Hepatocyte (in vitro differentiated cells): Measurements from ENCODE around the gene SOX8. TPM values are rescaled to one million over a fixed set of nuclear protein-coding genes. Genes with fewer than 3 reads are reported as not detected.

ENCODE experiments used
- DNase-seq: peaks from one replicate; pipeline ENCODE4 v3.0.0-alpha.2; 2016; ENCODE audit warnings: low spot score
- H2AFZ ChIP-seq: fragments of 200-600 bp; sonication (generic); 2 replicates; pipeline ENCODE4 v1.6.0; 2016; ENCODE audit warnings: antibody characterized with exemption, mild to moderate bottlenecking
- H3K27ac ChIP-seq: fragments of 200-600 bp; sonication (generic); 2 replicates; pipeline ENCODE4 v1.5.1; 2016; ENCODE audit warnings: mild to moderate bottlenecking
- H3K27me3 ChIP-seq: fragments of 200-600 bp; sonication (generic); 2 replicates; pipeline ENCODE4 v1.6.1; 2016
- H3K36me3 ChIP-seq: fragments of 200-600 bp; sonication (generic); replicated peaks from 2 replicates; pipeline ENCODE4 v1.5.1; 2016; ENCODE audit warnings: low read depth; ENCODE audit not compliant: insufficient read depth
- H3K4me1 ChIP-seq: fragments of 200-600 bp; sonication (generic); 2 replicates; pipeline ENCODE4 v1.5.1; 2016; ENCODE audit warnings: mild to moderate bottlenecking, moderate library complexity; ENCODE audit not compliant: insufficient read depth
- H3K4me2 ChIP-seq: fragments of 200-600 bp; sonication (generic); 2 replicates; pipeline ENCODE4 v1.6.0; 2016
- H3K4me3 ChIP-seq: fragments of 200-600 bp; sonication (generic); 2 replicates; pipeline ENCODE4 v1.5.1; 2016; ENCODE audit warnings: mild to moderate bottlenecking
- H3K79me2 ChIP-seq: fragments of 200-600 bp; sonication (generic); 2 replicates; pipeline ENCODE4 v1.6.0; 2017; ENCODE audit warnings: mild to moderate bottlenecking
- H3K9me2 ChIP-seq: fragments of 200-600 bp; sonication (generic); replicated peaks from 2 replicates; pipeline ENCODE4 v1.6.0; 2017; ENCODE audit warnings: mild to moderate bottlenecking; ENCODE audit not compliant: insufficient read depth
- H3K9me3 ChIP-seq: fragments of 200-600 bp; sonication (generic); 2 replicates; pipeline ENCODE4 v1.5.1; 2016; ENCODE audit warnings: low read depth, mild to moderate bottlenecking
- H4K20me1 ChIP-seq: fragments of 200-600 bp; sonication (generic); 2 replicates; pipeline ENCODE4 v1.6.0; 2016; ENCODE audit warnings: mild to moderate bottlenecking; ENCODE audit not compliant: insufficient read depth, poor library complexity, severe bottlenecking
- CTCF ChIP-seq: fragments of 200-600 bp; sonication (generic); IDR thresholded peaks from 2 replicates; pipeline ENCODE4 v1.5.1; 2016; ENCODE audit warnings: antibody characterized with exemption, mild to moderate bottlenecking; ENCODE audit not compliant: poor library complexity
- EZH2 ChIP-seq: fragments of 200-600 bp; sonication (generic); IDR thresholded peaks from 2 replicates; pipeline ENCODE4 v1.6.1; 2016; ENCODE audit warnings: antibody characterized with exemption, mild to moderate bottlenecking, borderline replicate concordance
- EZH2phosphoT487 ChIP-seq: fragments of 200-600 bp; sonication (generic); IDR thresholded peaks from one replicate; pipeline ENCODE4 v1.6.1; 2018; ENCODE audit warnings: antibody characterized with exemption, mild to moderate bottlenecking, low read depth, moderate library complexity; ENCODE audit not compliant: unreplicated experiment, severe bottlenecking
- WGBS: methylation state at CpG from one replicate; pipeline ENCODE4 v1.1.6; 2016; ENCODE audit warnings: low lambda C conversion rate; ENCODE audit errors: missing lambda C conversion rate; 5-methylcytosine and 5-hydroxymethylcytosine counted together
- polyA plus RNA-seq: library from polyadenylated mRNA; unstranded; fragments of >200 nt; fragmentation: Nextera tagmentation; extraction: Ambion mirVana; gene quantifications from 2 replicates; pipeline ENCODE4 v1.2.1, GENCODE V29; 2016
- total RNA-seq: library from RNA; depleted of rRNA; stranded (reverse); fragments of >200 nt; gene quantifications from 2 replicates; pipeline ENCODE4 v1.2.3, GENCODE V29; 2014

SOX8 gene
- total and polyA plus RNA-seq, 2 experiments from 2014 or later = 3.8 to 4.7 TPM

GRCh38 chr16:963913-964312 is 17.7 kb upstream of the SOX8 start:
- H3K4me1 ChIP-seq = peaks cover 17% of the 10 kb centered on the region
- no peak overlapping the region for H3K4me3 ChIP-seq
- H2AFZ ChIP-seq = no peak overlapping the region
- no peak for DNase-seq
- peak overlapping the region; percentile 82 for H3K27ac ChIP-seq
- H3K36me3 ChIP-seq = no peaks in the 10 kb centered on the region
- H3K79me2 ChIP-seq = peaks cover 32% of the 10 kb centered on the region
- H3K9me2 ChIP-seq = no peaks in the 10 kb centered on the region
- no peaks in the 10 kb centered on the region for H4K20me1 ChIP-seq
- H3K4me2 ChIP-seq = peak overlapping the region; percentile 65
- TF ChIP-seq EZH2phosphoT487 (no peak), EZH2 (no peak), CTCF (no peak)
- 77% methylated on average over 17 of the region's 17 CpGs for WGBS
- no peaks in the 10 kb centered on the region for H3K27me3 ChIP-seq
- H3K9me3 ChIP-seq = no peaks in the 10 kb centered on the region

GRCh38 chr16:964356-965035 is 17.1 kb upstream of the SOX8 start:
- DNase-seq = no peak
- Histone ChIP-seq H3K4me3 (no peak overlapping the region), H3K9me3 (no peaks in the 10 kb centered on the region), H3K79me2 (peaks cover 38% of the 10 kb centered on the region), H3K36me3 (no peaks in the 10 kb centered on the region), H2AFZ (no peak overlapping the region), H3K27me3 (no peaks in the 10 kb centered on the region), H3K4me2 (peak overlapping the region; percentile 65), H4K20me1 (no peaks in the 10 kb centered on the region), H3K4me1 (peaks cover 23% of the 10 kb centered on the region), H3K27ac (peak overlapping the region; percentile 82), H3K9me2 (no peaks in the 10 kb centered on the region)
- TF ChIP-seq CTCF = no peak
- no peak for TF ChIP-seq EZH2
- TF ChIP-seq EZH2phosphoT487 = no peak
- WGBS = 75% methylated on average over 27 of the region's 27 CpGs

- Histone ChIP-seq H3K4me3 (no peak overlapping the region), H3K9me3 (no peaks in the 10 kb centered on the region), H3K36me3 (no peaks in the 10 kb centered on the region), H2AFZ (no peak overlapping the region), H3K9me2 (no peaks in the 10 kb centered on the region), H3K27ac (peak overlapping the region; percentile 82), H3K27me3 (no peaks in the 10 kb centered on the region), H4K20me1 (no peaks in the 10 kb centered on the region), H3K4me2 (peak overlapping the region; percentile 65), H3K4me1 (peaks cover 28% of the 10 kb centered on the region), H3K79me2 (peaks cover 43% of the 10 kb centered on the region)
- DNase-seq = no peak
- WGBS = 94% methylated on average over 13 of the region's 13 CpGs
- TF ChIP-seq EZH2 (no peak), EZH2phosphoT487 (no peak), CTCF (no peak)
Measured at GRCh38 chr16:965036-965395, 16.6 kb upstream of the SOX8 start.
